NCI-H1048 (cell line): ENCODE measurements around the gene LRRTM2.
"Not testable (repeated sequence)": the region's sequence is repeated elsewhere in the genome, so short reads cannot be mapped to it uniquely, and the experiment has no call there.

Source experiments
- DNase-seq: peaks from one replicate; lab custom pipeline; 2025; lab: John Stamatoyannopoulos, UW

Gene LRRTM2

DNA sequence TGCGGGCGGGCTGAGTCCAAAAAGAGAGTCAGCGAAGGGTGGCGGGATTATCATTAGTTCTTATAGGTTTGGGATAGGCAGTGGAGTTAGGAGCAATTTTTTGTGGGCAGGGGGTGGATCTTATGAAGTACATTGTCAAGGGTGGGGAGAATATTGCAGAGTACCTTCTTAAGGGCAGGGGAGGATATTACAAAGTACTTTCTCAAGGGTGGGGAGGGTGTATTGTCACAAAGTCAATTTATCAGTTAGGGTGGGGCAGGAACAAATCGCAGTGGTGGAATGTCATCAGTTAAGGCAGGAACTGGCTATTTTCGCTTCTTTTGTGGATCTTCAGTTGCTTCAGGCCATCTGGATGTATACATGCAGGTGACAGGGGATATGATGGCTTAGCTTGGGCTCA is 40.3 kb downstream of the LRRTM2 start:
- not testable (repeated sequence) for DNase-seq

DNA sequence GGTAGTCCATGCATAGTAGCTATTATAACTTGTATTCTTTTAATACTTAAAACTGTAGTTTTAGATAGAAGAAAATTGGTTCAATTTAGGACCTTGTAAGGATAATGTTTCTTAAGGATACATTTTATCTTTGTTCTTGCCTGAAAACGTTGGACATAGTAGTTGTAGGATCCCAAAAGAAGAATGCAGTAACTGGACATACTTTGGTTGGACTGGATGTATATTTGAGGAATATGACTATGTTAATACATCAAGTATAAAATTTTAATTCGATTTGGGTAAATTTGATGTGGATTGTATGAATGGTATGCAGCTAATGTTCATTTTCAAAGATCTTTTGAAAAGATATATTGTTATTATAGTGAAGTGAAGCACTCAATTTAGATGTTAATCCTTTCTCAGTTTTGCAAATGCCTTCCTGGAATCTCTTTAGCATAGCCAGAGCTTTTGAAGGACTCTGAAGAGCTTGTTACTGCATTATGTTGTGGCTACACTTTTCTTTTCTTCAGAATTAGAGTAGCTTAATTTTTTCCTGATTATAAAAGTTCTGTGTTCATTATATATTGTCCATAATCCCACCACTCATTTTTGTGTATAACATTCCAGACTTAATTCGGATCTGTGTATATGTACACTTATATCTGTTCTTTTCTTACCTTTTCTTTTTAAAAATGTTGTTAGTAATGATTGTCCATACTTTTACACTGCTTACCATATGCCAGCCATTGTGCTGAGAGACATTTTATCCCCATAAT is 41.2 kb downstream of the LRRTM2 start:
- no peak for DNase-seq

DNA sequence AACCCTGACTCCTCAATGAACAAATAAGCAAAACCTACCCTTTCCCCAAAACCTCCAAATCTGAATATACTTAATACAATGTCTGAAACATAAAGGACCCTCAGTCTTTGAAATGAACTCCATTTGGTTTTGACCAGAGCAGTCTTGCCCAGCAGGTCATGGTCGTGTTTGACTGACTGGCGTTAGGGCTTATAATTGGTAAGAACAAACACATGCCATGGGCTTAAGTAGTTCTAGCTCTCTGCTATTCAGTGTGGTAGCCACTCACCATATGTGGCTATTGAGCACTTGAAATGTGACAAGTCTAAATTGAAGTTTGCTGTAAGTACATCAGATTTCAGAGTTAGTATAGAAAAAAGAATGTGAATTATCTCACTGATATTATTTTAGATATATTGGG is 42.1 kb downstream of the LRRTM2 start:
- DNase-seq, result no peak

DNA sequence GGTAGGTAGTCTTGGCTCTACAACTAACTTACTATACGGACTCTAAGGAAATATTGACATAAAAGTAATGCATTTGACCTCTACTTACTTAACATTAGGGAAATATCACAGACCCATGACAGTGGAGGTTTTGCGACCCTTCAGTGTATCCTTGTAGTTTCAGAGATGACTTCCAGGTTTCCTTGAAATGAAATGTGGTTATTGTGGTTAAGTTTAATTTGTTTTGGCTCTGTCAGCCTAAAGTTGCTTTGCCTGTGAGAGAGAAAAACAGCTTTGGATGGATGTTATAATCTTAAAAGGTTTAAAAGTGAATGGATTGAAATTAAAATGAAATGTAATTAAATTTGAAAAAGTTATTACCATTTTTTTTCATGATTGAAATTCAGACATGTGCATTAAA is 42.9 kb downstream of the LRRTM2 start:
- no peak for DNase-seq

DNA sequence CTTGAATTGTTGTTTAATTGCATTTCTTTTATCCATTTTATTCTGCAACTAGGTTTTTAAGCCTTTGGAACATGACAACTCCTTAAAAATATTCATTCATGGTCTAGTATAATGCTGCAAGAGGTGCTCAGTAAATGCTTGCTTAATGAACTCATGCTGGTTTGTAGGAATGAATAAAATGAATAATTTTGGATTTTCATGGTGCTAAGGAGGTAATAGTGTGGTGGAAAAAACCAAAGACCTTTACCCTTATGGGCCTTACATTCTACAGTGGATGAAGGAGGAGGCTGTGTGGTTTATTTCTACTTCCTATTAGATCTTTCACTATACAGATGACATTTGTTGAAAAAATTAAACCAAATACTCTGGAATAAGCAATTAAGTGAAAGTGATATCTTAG is 43.4 kb downstream of the LRRTM2 start:
- no peak for DNase-seq

DNA sequence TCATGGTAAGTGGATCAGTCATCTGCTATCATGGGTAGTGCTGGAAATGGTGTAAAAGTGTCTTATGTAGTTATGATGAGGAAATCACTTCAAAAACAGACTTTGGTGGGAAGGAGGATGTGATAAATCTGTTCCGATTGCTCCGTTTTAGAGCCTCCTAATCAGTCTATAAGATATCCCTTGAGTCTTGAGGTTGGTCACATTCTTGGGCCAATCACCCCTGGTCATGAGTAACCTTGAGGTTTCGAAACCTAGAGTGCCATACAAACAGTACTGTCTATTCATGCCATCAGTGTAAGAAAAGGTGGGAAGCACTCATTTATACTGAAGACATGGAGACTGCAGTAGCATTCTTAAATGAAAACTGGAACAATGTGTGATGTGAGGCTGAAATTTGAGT is 45.8 kb downstream of the LRRTM2 start:
- no peak for DNase-seq

DNA sequence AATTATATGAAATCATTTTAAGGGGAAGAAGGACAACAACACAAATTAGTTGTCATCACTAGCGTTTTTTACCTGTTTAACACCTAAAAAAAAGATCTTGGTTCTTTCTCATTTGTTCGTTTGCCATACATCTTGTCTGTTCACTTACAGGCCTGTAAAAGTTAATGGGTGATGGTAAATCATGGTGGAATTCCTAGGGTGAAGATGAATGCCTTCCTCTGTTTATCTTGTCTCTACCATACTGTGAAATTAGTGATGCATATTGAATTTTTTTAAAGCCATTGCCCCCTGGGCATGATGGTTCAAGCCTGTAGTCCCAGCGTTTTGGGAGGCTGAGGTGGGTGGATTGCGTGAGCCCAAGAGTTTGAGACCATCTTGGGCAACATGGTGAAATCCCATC is 46.6 kb downstream of the LRRTM2 start:
- no peak for DNase-seq

DNA sequence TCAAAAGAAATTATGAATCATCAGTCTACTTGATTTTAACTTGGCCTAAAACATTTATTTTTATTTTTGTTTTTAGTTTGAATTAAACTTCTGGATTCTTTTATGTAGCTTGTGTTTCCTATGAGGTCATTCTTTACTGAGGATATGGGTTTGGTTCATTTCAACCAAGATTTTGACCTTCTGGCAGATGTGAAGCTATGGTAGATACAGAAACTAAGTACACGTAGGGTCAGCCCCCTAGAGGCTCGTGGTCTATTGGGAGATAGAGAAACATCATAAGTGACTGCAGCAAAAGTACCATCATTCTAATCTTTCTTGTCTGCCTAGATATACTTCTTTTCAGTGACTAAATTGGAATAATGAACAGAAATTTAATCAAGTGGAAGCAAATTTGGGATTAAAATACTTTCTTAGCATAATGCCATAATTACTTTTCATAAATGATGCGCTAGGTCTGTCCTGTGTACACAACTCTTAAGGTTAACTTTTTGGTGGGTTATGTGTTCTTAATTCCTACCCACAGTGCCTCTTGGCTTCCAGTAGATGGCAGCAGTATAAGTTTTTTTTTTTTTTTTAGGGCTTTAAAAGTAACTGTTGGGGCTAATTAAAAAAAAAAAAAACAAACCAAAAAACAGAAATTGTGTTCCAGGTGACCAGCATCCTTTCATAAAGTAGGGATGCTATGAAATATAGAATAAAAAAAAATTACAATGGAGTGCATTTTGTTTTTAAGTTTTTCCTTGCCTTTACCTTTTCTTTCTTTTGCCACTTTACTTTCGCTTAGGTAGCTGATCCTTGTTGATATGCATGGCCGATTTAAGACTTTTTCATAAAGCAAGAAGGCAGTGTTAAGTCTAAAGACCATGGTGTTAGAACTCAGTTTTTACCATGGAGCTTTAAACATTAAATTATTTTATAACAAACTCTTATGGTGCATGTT is 49.9 kb downstream of the LRRTM2 start:
- no peak for DNase-seq

DNA sequence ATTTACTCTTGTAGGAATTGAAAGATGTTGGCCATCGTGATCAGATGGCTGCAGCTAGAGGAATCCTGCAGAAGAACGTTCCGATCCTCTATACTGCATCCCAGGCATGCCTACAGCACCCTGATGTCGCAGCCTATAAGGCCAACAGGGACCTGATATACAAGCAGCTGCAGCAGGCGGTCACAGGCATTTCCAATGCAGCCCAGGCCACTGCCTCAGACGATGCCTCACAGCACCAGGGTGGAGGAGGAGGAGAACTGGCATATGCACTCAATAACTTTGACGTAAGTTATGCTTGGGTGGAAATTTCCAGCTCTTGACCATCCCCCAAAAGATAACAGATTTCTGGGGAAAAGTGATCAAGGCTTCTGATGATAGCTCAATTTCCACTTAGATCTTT is 50.6 kb downstream of the LRRTM2 start:
- no peak for DNase-seq

DNA sequence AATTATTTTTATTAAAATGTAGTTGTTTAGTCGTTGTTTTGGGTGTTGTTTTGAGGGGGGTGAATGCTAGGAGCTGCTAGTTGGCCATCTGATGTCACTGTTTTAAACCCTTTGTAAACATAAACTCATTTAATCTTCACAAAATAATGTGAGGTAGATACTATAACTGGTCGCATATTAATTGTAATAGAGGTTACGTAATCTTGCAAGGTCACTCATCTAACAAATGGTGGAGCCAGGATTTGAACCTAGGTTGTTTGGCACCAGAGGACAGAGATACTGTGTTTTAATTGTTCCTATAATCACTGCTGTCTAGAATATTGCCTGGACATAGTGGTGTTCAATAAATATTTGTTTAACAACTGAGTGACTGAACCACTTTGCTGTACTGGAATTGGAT is 54.4 kb downstream of the LRRTM2 start:
- DNase-seq, result no peak

DNA sequence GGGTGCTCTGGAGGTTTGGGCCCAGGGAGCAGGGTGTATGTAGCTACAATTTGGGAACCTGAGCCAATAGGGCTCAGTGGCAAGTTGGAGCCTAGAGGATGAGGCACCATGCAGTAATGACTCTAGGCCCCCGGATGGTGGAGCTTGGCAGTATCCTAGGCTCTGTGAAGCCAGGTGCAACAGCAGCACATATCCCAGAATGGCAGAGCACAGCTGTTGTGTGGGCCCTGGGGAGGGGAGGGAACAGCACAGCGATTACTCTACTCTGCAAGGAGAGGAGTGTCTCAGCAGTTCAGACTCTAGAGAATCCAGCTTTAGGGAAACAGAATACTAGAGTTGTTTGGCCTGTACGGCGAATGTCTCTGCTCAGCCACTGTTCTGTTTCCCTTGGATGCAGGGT is 56.1 kb downstream of the LRRTM2 start:
- DNase-seq, result no peak
